Stimulated activated effector memory CD8-positive, alpha-beta T cell treated with anti-CD3 and anti-CD28 coated beads, Interleukin-12 subunit alpha, Interleukin-12 subunit beta, amount 100 ng/mL, for 72 hours (primary cell): Measurements from ENCODE around the gene ST7L.
A peak's percentile ranks its signal among the peaks of the same experiment; 100 is the strongest.
"Not testable (repeated sequence)": the region's sequence is repeated elsewhere in the genome, so short reads cannot be mapped to it uniquely, and the experiment has no call there.

Experiments
- ATAC-seq: fragments of 150-1000 bp; cut with Tn5 transposase; 2 replicates; pipeline ENCODE4 v1.10.0; 2021
- DNase-seq, 2 donors: peaks; one replicate each; pipeline ENCODE4 v3.0.0; 2021 to 2022; ENCODE audit warnings: low spot score in 2 of 2
- H3K27ac Mint-ChIP-seq: one replicate; pipeline ENCODE4 v1.8.0; 2022; ENCODE audit warnings: mild to moderate bottlenecking, mixed read lengths
- H3K36me3 Mint-ChIP-seq: one replicate; pipeline ENCODE4 v1.8.0; 2022; ENCODE audit warnings: mild to moderate bottlenecking, mixed read lengths
- H3K4me1 Mint-ChIP-seq: one replicate; pipeline ENCODE4 v1.8.0; 2022; ENCODE audit warnings: mixed read lengths
- H3K4me3 Mint-ChIP-seq: one replicate; pipeline ENCODE4 v1.8.0; 2022; ENCODE audit warnings: mild to moderate bottlenecking, mixed read lengths
- H3K9me3 Mint-ChIP-seq: one replicate; pipeline ENCODE4 v1.8.0; 2022; ENCODE audit warnings: mixed read lengths

Gene ST7L

GRCh38 chr1:112506306-112506705, 112.6 kb downstream of the ST7L start:
- Mint-ChIP-seq H3K4me1 (no peaks in the 10 kb centered on the region), H3K27ac (no peak overlapping the region), H3K4me3 (no peak overlapping the region), H3K9me3 (no peaks in the 10 kb centered on the region), H3K36me3 (no peaks in the 10 kb centered on the region)
- ATAC-seq (no peak), DNase-seq (no peak)

DNA sequence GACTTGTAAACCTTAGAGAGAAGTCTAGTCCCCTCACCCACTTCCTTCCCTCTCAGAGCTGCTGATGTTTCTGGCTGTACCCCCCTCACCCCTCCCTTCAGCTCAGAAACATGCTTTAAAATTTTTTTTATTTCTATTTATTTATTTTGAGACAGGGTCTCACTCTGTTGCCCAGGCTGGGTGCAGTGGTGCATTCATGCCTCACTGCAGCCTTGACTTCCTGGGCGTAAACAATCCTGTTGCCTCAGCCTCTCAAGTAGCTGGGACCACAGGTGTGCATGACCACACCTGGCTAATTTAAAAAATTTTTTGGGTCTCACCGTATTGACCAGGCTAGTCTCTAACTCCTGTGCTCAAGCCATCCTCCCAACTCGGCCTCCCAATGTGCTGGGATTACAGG, 113.1 kb downstream of the ST7L start:
- no peaks in the 10 kb centered on the region for H3K4me1 Mint-ChIP-seq
- DNase-seq: no peak
- H3K36me3 Mint-ChIP-seq: no peaks in the 10 kb centered on the region
- H3K27ac Mint-ChIP-seq: no peak overlapping the region
- no peak overlapping the region for H3K4me3 Mint-ChIP-seq
- no peak for ATAC-seq
- no peaks in the 10 kb centered on the region for H3K9me3 Mint-ChIP-seq

DNA sequence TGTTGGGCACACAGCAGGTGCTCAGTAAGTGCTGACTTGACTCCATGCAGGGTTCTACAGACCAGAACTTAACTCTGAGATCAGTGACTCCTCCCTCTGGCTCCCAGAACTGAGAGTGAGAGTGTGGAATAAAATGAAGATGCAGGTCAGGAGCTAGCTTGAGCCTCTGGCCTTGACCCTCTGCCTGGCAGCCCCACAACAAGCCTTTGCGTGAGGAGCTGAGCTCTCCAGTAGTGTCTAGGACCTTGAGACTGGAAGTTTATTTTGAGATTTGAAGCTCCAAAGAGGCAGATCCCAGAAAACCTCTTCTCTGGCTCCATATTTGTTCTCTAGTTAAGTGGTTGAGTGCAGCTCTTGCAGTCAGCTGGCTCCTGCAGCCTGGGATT, 113.5 kb downstream of the ST7L start:
- Mint-ChIP-seq H3K36me3 (no peaks in the 10 kb centered on the region), H3K4me3 (no peak overlapping the region), H3K4me1 (no peaks in the 10 kb centered on the region), H3K9me3 (no peaks in the 10 kb centered on the region), H3K27ac (no peak overlapping the region)
- no peak for DNase-seq
- no peak for ATAC-seq

DNA sequence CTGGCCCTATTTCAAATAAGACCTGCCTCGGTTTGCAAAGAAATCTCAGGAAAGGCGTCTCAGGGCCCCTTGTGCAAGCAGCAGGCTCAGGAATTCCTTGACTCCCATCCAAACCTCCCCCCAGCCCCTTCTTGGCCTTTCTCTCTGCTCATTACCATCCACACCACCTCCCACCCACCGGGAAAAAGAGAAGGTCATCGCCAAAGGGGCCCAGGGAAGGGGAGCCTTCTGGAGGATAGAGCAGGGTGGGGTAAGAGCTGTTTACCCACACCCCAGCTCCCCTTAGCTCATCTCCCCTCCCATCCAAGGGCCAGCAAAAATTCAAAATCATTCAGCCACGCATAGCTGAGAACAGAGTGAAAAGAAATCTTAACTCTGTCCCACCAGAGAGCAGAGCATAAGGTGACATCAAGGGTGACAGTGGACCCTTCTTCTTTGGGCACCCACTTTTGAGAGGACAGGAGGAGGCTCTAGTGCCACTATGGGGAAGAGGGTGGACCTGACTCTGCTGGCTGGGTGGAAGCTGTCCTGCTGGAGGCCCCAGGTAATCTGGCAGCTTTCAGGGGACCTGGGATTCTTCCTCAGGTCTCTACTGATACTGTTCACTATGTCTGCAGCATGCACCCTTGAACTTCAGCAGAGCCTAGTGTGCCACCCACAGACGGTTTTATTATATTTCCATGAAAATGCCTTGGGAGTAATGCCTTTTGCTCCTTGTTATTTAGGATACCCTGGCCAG, 114.1 kb downstream of the ST7L start:
- H3K4me1 Mint-ChIP-seq: no peaks in the 10 kb centered on the region
- DNase-seq (no peak), ATAC-seq (no peak)
- no peak overlapping the region for H3K4me3 Mint-ChIP-seq
- no peaks in the 10 kb centered on the region for H3K9me3 Mint-ChIP-seq
- no peak overlapping the region for H3K27ac Mint-ChIP-seq
- no peaks in the 10 kb centered on the region for H3K36me3 Mint-ChIP-seq

DNA sequence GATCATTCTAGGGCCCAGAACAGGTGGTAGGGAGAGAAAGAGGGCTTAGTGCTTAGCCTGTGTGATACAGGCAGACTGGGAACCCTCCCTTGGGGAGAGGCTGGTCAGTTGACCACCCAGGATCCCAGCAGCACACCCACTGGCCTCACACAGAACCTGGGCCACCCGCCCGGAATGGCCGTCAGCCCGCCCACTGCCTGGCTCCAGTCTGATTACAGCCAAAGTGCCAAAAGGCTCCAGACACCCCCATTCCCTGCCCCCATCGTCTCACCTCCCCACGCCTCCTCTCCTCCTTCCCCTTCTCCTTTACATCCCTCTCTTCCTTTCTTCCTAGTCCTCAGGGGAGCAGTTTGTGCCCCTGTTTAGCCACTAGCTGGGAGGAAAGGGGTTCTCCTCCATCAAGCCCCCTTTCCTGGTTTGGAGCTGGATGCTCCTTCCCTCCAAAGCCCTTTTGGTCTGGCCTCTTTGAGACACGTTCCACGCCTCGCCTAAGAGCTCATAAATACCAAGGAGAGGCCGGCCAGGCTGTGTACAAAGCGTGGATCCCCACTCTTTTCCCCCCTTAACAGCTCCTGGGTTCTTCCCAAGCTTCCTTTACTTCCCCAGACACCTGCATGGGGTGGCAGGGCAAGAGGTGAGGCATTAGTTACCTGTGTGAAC, 114.8 kb downstream of the ST7L start:
- Mint-ChIP-seq H3K9me3 (no peaks in the 10 kb centered on the region), H3K27ac (no peak overlapping the region), H3K4me3 (no peak overlapping the region), H3K36me3 (no peaks in the 10 kb centered on the region), H3K4me1 (no peaks in the 10 kb centered on the region)
- DNase-seq (no peak), ATAC-seq (no peak)

GRCh38 chr1:112502826-112503225, 116.1 kb downstream of the ST7L start:
- Mint-ChIP-seq H3K36me3 (no peaks in the 10 kb centered on the region), H3K27ac (no peak overlapping the region), H3K9me3 (no peaks in the 10 kb centered on the region), H3K4me3 (peak overlapping the region; percentile 49), H3K4me1 (no peaks in the 10 kb centered on the region)
- no peak for ATAC-seq
- no peak for DNase-seq

DNA sequence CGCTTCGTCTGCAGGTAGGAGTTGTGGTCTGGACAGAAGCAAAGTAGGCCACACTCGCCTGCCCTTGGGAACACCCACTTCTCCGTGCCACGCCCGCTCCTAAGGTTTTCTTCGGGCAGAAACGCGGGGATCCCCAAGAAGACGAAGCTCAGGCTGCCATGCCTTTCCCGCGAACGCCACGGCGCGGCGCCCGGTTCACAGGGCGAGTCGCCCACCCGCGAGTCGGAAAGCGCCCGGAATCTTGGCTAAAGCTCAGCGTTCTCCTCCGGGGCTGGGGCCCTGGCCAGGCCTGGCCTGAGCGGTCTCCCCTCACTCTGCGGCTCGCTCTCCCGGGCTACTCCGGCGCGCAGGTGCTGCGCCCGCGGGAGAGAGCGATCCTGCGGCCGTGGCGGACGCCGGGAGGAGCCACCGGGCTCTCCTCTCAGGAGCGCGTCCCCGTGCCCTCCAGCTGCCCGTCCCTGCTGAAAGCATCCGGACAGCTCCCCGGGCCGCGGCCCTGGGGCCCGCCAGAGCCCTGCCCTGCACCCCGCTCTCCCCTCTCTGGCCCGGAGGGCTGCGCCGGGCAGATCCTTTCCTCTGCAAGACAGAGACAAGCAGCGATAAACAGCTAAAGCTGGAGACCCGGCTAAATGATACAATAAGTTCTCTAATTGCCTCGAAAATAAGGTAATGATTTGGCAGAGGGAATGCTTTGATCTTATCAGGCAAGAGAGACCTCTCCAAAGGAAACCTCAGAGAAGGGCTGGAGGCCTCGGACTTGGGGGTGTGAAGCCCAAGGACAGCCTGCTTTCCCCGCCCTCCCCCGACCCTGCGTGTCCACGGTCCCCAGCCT, 116.9 kb downstream of the ST7L start:
- no peaks in the 10 kb centered on the region for H3K4me1 Mint-ChIP-seq
- peak overlapping the region; percentile 49 for H3K4me3 Mint-ChIP-seq
- no peaks in the 10 kb centered on the region for H3K9me3 Mint-ChIP-seq
- H3K27ac Mint-ChIP-seq: no peak overlapping the region
- no peaks in the 10 kb centered on the region for H3K36me3 Mint-ChIP-seq
- ATAC-seq (peak; percentile 70), DNase-seq (peak; percentile 40 to 74)

DNA sequence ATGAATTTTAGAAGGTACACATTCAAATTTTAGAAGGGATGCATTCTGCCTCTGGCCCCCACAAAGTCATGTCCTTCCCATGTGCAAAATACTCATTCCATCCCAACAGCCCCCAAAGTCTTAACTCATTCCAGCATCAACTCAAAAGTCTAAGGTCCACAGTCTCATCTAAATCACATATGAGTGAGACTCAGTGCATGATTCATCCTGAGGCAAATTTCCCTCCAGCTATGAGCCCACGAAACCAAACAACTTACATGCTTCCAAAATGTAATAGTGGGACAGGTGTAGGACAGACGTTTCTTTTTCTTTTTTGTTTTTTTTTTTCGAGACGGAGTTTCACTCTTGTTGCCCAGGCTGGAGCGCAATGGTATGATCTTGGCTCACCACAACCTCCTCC, 122.7 kb downstream of the ST7L start:
- Mint-ChIP-seq H3K4me3 (no peak overlapping the region), H3K9me3 (no peaks in the 10 kb centered on the region), H3K36me3 (no peaks in the 10 kb centered on the region), H3K27ac (no peak overlapping the region), H3K4me1 (peaks cover 7% of the 10 kb centered on the region)
- ATAC-seq (no peak), DNase-seq (no peak)

GRCh38 chr1:112493351-112493750, 125.6 kb downstream of the ST7L start:
- Mint-ChIP-seq H3K4me3 (peak overlapping the region; percentile 6), H3K9me3 (no peaks in the 10 kb centered on the region)

DNA sequence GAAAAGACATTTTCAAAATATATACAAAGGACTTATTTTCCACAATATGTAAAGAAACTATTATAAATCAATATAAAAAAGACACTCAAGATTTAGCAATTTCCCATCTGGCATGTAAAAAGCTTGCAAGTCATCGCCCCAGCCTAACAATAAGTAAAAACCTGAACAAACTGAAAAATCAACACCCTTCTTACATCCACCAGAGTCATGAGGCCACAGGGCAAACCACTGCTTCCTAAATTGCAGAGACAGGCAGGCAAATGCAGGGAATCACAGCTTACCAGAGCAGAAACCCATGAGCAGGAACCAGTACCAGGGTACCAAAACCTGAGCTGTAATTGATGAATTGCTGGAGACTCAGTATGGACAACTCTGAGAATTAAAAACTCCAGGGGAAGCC, 126.9 kb downstream of the ST7L start:
- Mint-ChIP-seq H3K9me3 (no peaks in the 10 kb centered on the region), H3K27ac (no peak overlapping the region), H3K36me3 (no peaks in the 10 kb centered on the region), H3K4me3 (no peak overlapping the region), H3K4me1 (peaks cover 7% of the 10 kb centered on the region)
- DNase-seq (no peak), ATAC-seq (no peak)

More at GRCh38 chr1:112493351-112493750, 125.6 kb downstream of the ST7L start:
- no peaks in the 10 kb centered on the region for H3K36me3 Mint-ChIP-seq
- ATAC-seq: no peak
- peaks cover 7% of the 10 kb centered on the region for H3K4me1 Mint-ChIP-seq
- H3K27ac Mint-ChIP-seq: no peak overlapping the region
- DNase-seq: no peak

GRCh38 chr1:112488141-112488540, 130.8 kb downstream of the ST7L start:
- Mint-ChIP-seq H3K36me3 (no peaks in the 10 kb centered on the region), H3K4me1 (peaks cover under 1% of the 10 kb centered on the region), H3K4me3 (no peak overlapping the region), H3K27ac (no peak overlapping the region), H3K9me3 (no peaks in the 10 kb centered on the region)
- DNase-seq (no peak), ATAC-seq (no peak)

DNA sequence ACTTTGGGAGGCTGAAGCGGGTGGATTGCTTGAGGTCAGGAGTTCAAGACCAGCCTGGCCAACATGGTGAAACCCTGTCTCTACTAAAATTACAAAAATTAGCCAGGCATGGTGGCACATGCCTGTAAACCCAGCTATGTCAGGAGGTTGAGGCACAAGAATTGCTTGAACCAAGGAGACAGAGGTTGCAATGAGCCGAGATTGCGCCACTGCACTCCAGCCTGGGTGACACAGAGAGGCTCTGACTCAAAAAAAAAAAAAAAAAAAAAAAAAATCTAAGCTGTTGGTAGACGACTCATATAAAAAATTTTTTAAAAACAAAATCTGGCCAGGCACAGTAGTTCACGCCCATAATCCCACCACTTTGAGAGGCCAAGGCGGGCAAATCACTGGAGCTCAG, 131.3 kb downstream of the ST7L start:
- not testable (repeated sequence) for ATAC-seq, DNase-seq, H3K36me3 Mint-ChIP-seq, H3K9me3 Mint-ChIP-seq, H3K27ac Mint-ChIP-seq, H3K4me3 Mint-ChIP-seq, H3K4me1 Mint-ChIP-seq

- not testable (repeated sequence) for H3K9me3 Mint-ChIP-seq, H3K4me3 Mint-ChIP-seq, DNase-seq, H3K27ac Mint-ChIP-seq, ATAC-seq, H3K36me3 Mint-ChIP-seq, H3K4me1 Mint-ChIP-seq
Measured at GRCh38 chr1:112486063-112486462, 132.9 kb downstream of the ST7L start.

GRCh38 chr1:112478314-112478713, 140.6 kb downstream of the ST7L start:
- no peak for ATAC-seq
- Mint-ChIP-seq H3K27ac (no peak overlapping the region), H3K4me1 (no peaks in the 10 kb centered on the region), H3K9me3 (peaks cover 19% of the 10 kb centered on the region), H3K4me3 (no peak overlapping the region), H3K36me3 (no peaks in the 10 kb centered on the region)
- DNase-seq: no peak

- peaks cover 19% of the 10 kb centered on the region for H3K9me3 Mint-ChIP-seq
- H3K4me1 Mint-ChIP-seq: no peaks in the 10 kb centered on the region
- DNase-seq: no peak
- no peaks in the 10 kb centered on the region for H3K36me3 Mint-ChIP-seq
- H3K4me3 Mint-ChIP-seq: no peak overlapping the region
- ATAC-seq: no peak
- H3K27ac Mint-ChIP-seq: no peak overlapping the region
Measured at GRCh38 chr1:112477550-112477949, 141.4 kb downstream of the ST7L start.
